T-helper 2 cell treated with Interferon-gamma antibody and Interleukin-4, amounts not matched to agents 5 μg/mL and 100 μg/mL, for 36 hours (primary cell): ENCODE results near the gene CLK3.

ENCODE experiments used
- DNase-seq: peaks from one replicate; pipeline ENCODE4 v3.0.0; 2021; ENCODE audit warnings: low spot score
- H3K27ac Mint-ChIP-seq: one replicate; pipeline ENCODE4 v1.8.0; 2021; ENCODE audit warnings: mild to moderate bottlenecking, mixed read lengths
- H3K27me3 Mint-ChIP-seq: one replicate; pipeline ENCODE4 v1.8.0; 2021; ENCODE audit warnings: low read depth, mixed read lengths
- H3K36me3 Mint-ChIP-seq: one replicate; pipeline ENCODE4 v1.8.0; 2021; ENCODE audit warnings: low read depth, mixed read lengths
- H3K4me1 Mint-ChIP-seq: one replicate; pipeline ENCODE4 v1.8.0; 2021; ENCODE audit warnings: low read depth, mixed read lengths
- H3K4me3 Mint-ChIP-seq: one replicate; pipeline ENCODE4 v1.8.0; 2022; ENCODE audit warnings: mild to moderate bottlenecking, moderate library complexity, mixed read lengths
- H3K9me3 Mint-ChIP-seq: one replicate; pipeline ENCODE4 v1.8.0; 2021; ENCODE audit warnings: mixed read lengths

CLK3 gene

GRCh38 chr15:74615508-74616365 is at the start of gene CLK3:
Gene CLK3 (plus strand): TSS chr15:74615836. CDS start chr15:74619197, 3,361 bp downstream.
- H3K27ac Mint-ChIP-seq: peak within 1 kb of the TSS; percentile 94
- H3K36me3 Mint-ChIP-seq: peaks cover 20% of the 10 kb centered on the region
- DNase-seq: peak; percentile 97
- no peaks in the 10 kb centered on the region for H3K27me3 Mint-ChIP-seq
- H3K9me3 Mint-ChIP-seq: no peaks in the 10 kb centered on the region
- peak within 1 kb of the TSS; percentile 93 for H3K4me3 Mint-ChIP-seq
- H3K4me1 Mint-ChIP-seq: peaks cover 23% of the 10 kb centered on the region

DNA sequence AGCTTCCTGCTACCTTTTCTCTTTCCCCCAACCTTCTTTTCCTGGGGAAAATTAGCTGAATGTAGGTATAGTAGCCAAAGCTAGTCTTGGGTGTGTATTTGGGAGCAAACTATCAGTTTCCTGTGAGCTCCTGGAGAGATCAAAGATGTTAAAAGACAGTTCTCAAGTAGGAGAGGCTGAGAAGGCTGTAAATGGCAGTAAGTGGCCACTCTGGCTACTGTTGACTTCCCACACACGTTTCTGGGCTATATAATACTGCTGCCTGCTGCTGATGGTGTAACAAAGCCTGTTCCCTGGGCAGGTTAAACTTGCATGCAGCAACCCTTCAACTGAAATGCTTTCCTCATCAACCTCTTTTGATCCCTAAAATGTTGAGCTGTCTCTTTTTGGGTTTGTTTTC is 47.0 kb upstream of the CLK3 start:
- Mint-ChIP-seq H3K9me3 (no peaks in the 10 kb centered on the region), H3K27me3 (no peaks in the 10 kb centered on the region), H3K36me3 (peaks cover 41% of the 10 kb centered on the region), H3K4me1 (peaks cover 22% of the 10 kb centered on the region), H3K4me3 (no peak overlapping the region), H3K27ac (no peak overlapping the region)
- DNase-seq: no peak

DNA sequence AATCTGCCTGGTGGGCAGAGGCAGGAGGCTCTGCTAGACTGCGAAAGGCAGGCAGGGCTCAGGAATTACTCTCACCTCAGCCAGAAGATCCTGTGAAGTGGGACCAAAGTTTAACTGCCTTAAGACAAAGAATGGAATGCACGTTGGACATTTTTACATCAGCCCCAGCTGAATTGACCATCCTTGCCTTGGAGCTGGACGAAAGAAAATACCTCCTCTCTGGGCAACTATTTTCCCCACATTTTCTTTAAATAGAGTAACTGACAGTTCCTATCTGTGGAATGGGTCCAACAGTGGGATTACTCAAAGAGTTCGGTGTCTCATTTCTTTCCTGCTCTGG is 45.9 kb upstream of the CLK3 start:
- H3K4me3 Mint-ChIP-seq: no peak overlapping the region
- no peak overlapping the region for H3K27ac Mint-ChIP-seq
- H3K36me3 Mint-ChIP-seq: peaks cover 40% of the 10 kb centered on the region
- H3K9me3 Mint-ChIP-seq: no peaks in the 10 kb centered on the region
- no peaks in the 10 kb centered on the region for H3K27me3 Mint-ChIP-seq
- DNase-seq: no peak
- H3K4me1 Mint-ChIP-seq: peaks cover 19% of the 10 kb centered on the region

- H3K27me3 Mint-ChIP-seq: no peaks in the 10 kb centered on the region
- H3K4me3 Mint-ChIP-seq: no peak overlapping the region
- DNase-seq: no peak
- peaks cover 43% of the 10 kb centered on the region for H3K36me3 Mint-ChIP-seq
- no peaks in the 10 kb centered on the region for H3K9me3 Mint-ChIP-seq
- H3K27ac Mint-ChIP-seq: no peak overlapping the region
- peaks cover 19% of the 10 kb centered on the region for H3K4me1 Mint-ChIP-seq
These were observed 44.4 kb upstream of the CLK3 start for GRCh38 chr15:74571191-74571590.

GRCh38 chr15:74573987-74574386 is 41.6 kb upstream of the CLK3 start:
- Mint-ChIP-seq H3K27ac (peak overlapping the region; percentile 34), H3K4me1 (peaks cover 5% of the 10 kb centered on the region), H3K36me3 (peaks cover 48% of the 10 kb centered on the region), H3K27me3 (no peaks in the 10 kb centered on the region), H3K9me3 (no peaks in the 10 kb centered on the region), H3K4me3 (no peak overlapping the region)
- no peak for DNase-seq

DNA sequence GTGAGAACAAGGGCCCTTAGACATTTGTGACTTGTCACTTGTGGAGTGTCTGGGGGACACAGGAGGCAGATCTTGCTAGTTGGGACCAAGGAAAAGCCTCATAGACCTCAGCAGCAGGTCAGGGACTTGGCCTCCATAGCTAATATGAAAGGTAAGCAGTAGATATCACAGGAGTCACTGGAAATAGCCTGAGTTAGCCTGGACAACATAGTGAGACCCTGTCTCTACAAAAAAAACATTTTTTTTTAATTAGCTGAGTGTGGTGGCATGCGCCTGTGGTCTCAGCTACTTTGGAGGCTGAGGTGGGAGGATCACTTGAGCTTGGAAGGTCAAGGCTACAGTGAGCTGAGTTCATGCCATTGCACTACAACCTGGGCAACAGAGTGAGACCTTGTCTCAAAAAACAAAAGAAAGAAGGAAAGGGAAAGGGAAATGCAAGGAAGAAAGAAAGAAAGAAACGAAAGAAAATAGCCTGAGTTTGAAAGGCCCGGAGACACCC is 37.1 kb upstream of the CLK3 start:
- Mint-ChIP-seq H3K4me1 (peaks cover 12% of the 10 kb centered on the region), H3K36me3 (peaks cover 45% of the 10 kb centered on the region), H3K27me3 (no peaks in the 10 kb centered on the region), H3K4me3 (no peak overlapping the region), H3K27ac (peak overlapping the region; percentile 14), H3K9me3 (no peaks in the 10 kb centered on the region)
- no peak for DNase-seq

DNA sequence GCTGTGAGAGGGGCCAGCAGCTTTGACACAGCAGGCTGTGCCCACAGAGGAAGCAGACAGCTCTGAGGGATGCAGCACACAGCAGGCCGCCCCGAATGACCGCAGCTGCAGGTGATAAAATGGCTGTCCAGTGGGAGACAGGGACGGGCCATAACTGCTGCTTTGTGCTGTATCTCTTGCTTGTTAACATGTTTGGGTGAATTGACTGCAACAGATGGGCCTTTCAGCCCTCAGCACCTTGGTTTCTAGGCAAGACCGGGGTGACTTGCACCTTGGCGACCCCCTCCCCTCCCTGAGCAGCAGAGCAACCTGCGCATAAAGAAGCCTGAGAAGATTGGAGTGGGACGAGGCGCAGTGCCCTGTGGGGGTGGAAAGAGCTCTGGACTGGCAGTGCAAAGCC is 36.6 kb upstream of the CLK3 start:
- peaks cover 13% of the 10 kb centered on the region for H3K4me1 Mint-ChIP-seq

GRCh38 chr15:74580538-74581350 is 34.9 kb upstream of the CLK3 start:
- Mint-ChIP-seq H3K9me3 (no peaks in the 10 kb centered on the region), H3K27me3 (no peaks in the 10 kb centered on the region), H3K36me3 (peaks cover 36% of the 10 kb centered on the region), H3K4me3 (no peak overlapping the region), H3K27ac (no peak overlapping the region), H3K4me1 (peaks cover 18% of the 10 kb centered on the region)
- DNase-seq: no peak

More for the DNA sequence above, 36.6 kb upstream of the CLK3 start:
- no peak for DNase-seq
- Mint-ChIP-seq H3K9me3 (no peaks in the 10 kb centered on the region), H3K27me3 (no peaks in the 10 kb centered on the region), H3K4me3 (no peak overlapping the region), H3K27ac (no peak overlapping the region), H3K36me3 (peaks cover 45% of the 10 kb centered on the region)

- Mint-ChIP-seq H3K9me3 (no peaks in the 10 kb centered on the region), H3K27ac (no peak overlapping the region), H3K4me3 (no peak overlapping the region), H3K36me3 (peaks cover 31% of the 10 kb centered on the region), H3K27me3 (no peaks in the 10 kb centered on the region), H3K4me1 (peaks cover 18% of the 10 kb centered on the region)
- no peak for DNase-seq
These were observed 31.4 kb upstream of the CLK3 start for GRCh38 chr15:74584204-74584603.

- Mint-ChIP-seq H3K27ac (no peak overlapping the region), H3K4me3 (no peak overlapping the region), H3K9me3 (no peaks in the 10 kb centered on the region), H3K27me3 (no peaks in the 10 kb centered on the region), H3K4me1 (peaks cover 14% of the 10 kb centered on the region), H3K36me3 (peaks cover 30% of the 10 kb centered on the region)
- no peak for DNase-seq
These were observed 30.9 kb upstream of the CLK3 start for GRCh38 chr15:74584779-74585178.

GRCh38 chr15:74585191-74585590 is 30.4 kb upstream of the CLK3 start:
- no peak overlapping the region for H3K4me3 Mint-ChIP-seq
- H3K4me1 Mint-ChIP-seq: peaks cover 14% of the 10 kb centered on the region
- DNase-seq: no peak
- H3K27ac Mint-ChIP-seq: no peak overlapping the region
- H3K27me3 Mint-ChIP-seq: no peaks in the 10 kb centered on the region
- no peaks in the 10 kb centered on the region for H3K9me3 Mint-ChIP-seq
- peaks cover 31% of the 10 kb centered on the region for H3K36me3 Mint-ChIP-seq

DNA sequence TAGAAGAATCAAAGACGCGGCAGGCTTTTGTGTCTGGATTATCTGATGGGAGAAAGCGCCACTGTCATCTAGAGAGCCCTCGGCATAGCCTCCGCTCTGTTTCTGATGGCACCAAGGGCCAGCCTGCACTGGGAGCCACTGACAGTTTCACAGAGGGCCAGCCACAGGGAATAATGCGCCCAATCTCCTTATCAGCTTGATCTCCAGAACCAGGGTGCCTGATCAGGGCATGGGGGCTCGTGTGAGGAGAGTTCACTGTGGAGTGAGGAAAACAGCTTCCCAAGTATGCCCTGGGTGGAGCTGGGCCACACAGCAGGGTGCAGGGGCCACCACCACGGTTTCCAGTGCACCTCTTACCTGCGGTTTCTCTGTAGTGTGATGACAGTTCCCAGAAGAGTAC is 29.8 kb upstream of the CLK3 start:
- peaks cover 32% of the 10 kb centered on the region for H3K36me3 Mint-ChIP-seq
- H3K27ac Mint-ChIP-seq: no peak overlapping the region
- no peak for DNase-seq
- peaks cover 11% of the 10 kb centered on the region for H3K4me1 Mint-ChIP-seq
- no peaks in the 10 kb centered on the region for H3K9me3 Mint-ChIP-seq
- no peak overlapping the region for H3K4me3 Mint-ChIP-seq
- no peaks in the 10 kb centered on the region for H3K27me3 Mint-ChIP-seq

DNA sequence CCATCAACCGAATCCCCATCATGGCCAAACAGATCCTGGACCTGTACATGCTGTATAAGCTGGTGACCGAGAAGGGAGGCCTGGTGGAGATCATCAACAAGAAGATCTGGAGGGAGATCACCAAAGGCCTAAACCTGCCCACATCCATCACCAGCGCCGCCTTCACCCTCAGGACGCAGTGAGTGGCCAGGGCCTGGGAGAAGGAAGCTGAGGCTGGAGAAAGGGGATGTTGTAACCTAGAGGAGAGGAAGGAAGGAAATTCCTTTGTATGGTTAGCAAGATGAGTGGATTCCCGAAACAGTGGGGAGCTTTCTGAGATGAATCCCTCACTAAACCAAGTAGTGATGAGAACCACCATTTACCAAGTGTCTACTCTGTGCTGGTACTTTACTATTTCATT is 25.8 kb upstream of the CLK3 start:
- H3K4me1 Mint-ChIP-seq: no peaks in the 10 kb centered on the region
- H3K9me3 Mint-ChIP-seq: no peaks in the 10 kb centered on the region
- DNase-seq: no peak
- H3K27me3 Mint-ChIP-seq: no peaks in the 10 kb centered on the region
- H3K4me3 Mint-ChIP-seq: no peak overlapping the region
- peaks cover 41% of the 10 kb centered on the region for H3K36me3 Mint-ChIP-seq
- H3K27ac Mint-ChIP-seq: peak overlapping the region; percentile 21

- peaks cover 38% of the 10 kb centered on the region for H3K36me3 Mint-ChIP-seq
- DNase-seq: no peak
- no peak overlapping the region for H3K4me3 Mint-ChIP-seq
- H3K9me3 Mint-ChIP-seq: no peaks in the 10 kb centered on the region
- no peaks in the 10 kb centered on the region for H3K4me1 Mint-ChIP-seq
- no peak overlapping the region for H3K27ac Mint-ChIP-seq
- H3K27me3 Mint-ChIP-seq: no peaks in the 10 kb centered on the region
These were observed 23.4 kb upstream of the CLK3 start for GRCh38 chr15:74592222-74592621.
